H1 (cell line): ENCODE measurements around the gene CNBD2. TPM values are rescaled to one million over a fixed set of nuclear protein-coding genes. Genes with fewer than 3 reads are reported as not detected.
A peak's percentile ranks its signal among the peaks of the same experiment; 100 is the strongest.

Experiments used
- CTCF ChIA-PET: fragments of 300-600 bp; sonication (Branson Sonifier 250); formaldehyde crosslinking; loops from one replicate; lab custom pipeline; 2021; ENCODE audit not compliant: partially characterized antibody; lab: Charles Lee
- POLR2A ChIA-PET: fragments of 300-600 bp; sonication (Branson Sonifier 250); formaldehyde crosslinking; loops from one replicate; lab custom pipeline; 2021; ENCODE audit warnings: inconsistent platforms; ENCODE audit not compliant: partially characterized antibody; lab: Charles Lee
- DNase-seq, 2 experiments: peaks; one replicate each; pipeline versions ENCODE4 v3.0.0 to v3.0.0-alpha.2; 2010 to 2022; ENCODE audit warnings: low spot score in 2 of 2, low read depth in 1 of 2, mixed read lengths in 1 of 2
- FAIRE-seq: peaks from 2 replicates; lab custom pipeline; 2011; peaks lifted over from hg19 to GRCh38; lab: Jason Lieb, UNC
- H2AFZ ChIP-seq: 2 replicates; pipeline ENCODE4 v1.8.1; 2012; ENCODE audit warnings: low read length, inconsistent platforms
- H2AK5ac ChIP-seq: 2 replicates; pipeline ENCODE4 v1.6.1; 2013; ENCODE audit warnings: low read depth, low read length
- H2BK120ac ChIP-seq: replicated peaks from 2 replicates; pipeline ENCODE3; 2013; ENCODE audit warnings: low read depth, low read length, inconsistent platforms
- H2BK12ac ChIP-seq: 2 replicates; pipeline ENCODE4 v1.6.1; 2013; ENCODE audit warnings: low read depth, low read length
- H2BK15ac ChIP-seq: 2 replicates; pipeline ENCODE4 v1.6.1; 2013; ENCODE audit warnings: low read length
- H2BK20ac ChIP-seq: 2 replicates; pipeline ENCODE4 v1.6.1; 2013; ENCODE audit warnings: low read length
- H2BK5ac ChIP-seq: 2 replicates; pipeline ENCODE4 v1.6.1; 2013; ENCODE audit warnings: low read depth, low read length
- H3K14ac ChIP-seq: 2 replicates; pipeline ENCODE4 v1.6.1; 2013; ENCODE audit warnings: inconsistent platforms; ENCODE audit not compliant: insufficient read length
- H3K18ac ChIP-seq: 2 replicates; pipeline ENCODE4 v1.6.1; 2013; ENCODE audit warnings: low read length; ENCODE audit errors: extremely low read depth
- H3K23ac ChIP-seq: 2 replicates; pipeline ENCODE4 v1.6.1; 2013; ENCODE audit warnings: inconsistent platforms; ENCODE audit not compliant: insufficient read length
- H3K23me2 ChIP-seq: 2 replicates; pipeline ENCODE4 v1.6.1; 2013; ENCODE audit warnings: low read depth, low read length
- H3K27ac ChIP-seq: 2 replicates; pipeline ENCODE4 v1.6.1; 2011; ENCODE audit warnings: low read depth, low read length, inconsistent platforms
- H3K27me3 ChIP-seq, 4 experiments: replicated peaks in 1 of 4; 1 replicate in 1 of 4; 2 replicates in 3 of 4; pipeline versions ENCODE4 v1.6.1 to v1.8.1; 2011 to 2013; ENCODE audit warnings: low read length in 3 of 4, mild to moderate bottlenecking in 3 of 4, inconsistent platforms in 2 of 4, mixed read lengths in 2 of 4, moderate library complexity in 1 of 4; ENCODE audit not compliant: control insufficient read depth in 3 of 4, insufficient read depth in 3 of 4; ENCODE audit errors: extremely low read depth in 1 of 4
- H3K36me3 ChIP-seq, 4 experiments: 2 replicates each; pipeline versions ENCODE4 v1.6.1 to v1.8.1; 2011 to 2013; ENCODE audit warnings: mild to moderate bottlenecking in 4 of 4, low read length in 3 of 4, moderate library complexity in 2 of 4, control low read depth in 1 of 4, inconsistent platforms in 1 of 4; ENCODE audit not compliant: insufficient read depth in 4 of 4, control insufficient read depth in 2 of 4
- H3K4ac ChIP-seq: replicated peaks from 2 replicates; pipeline ENCODE3; 2013; ENCODE audit warnings: low read length, low read depth, mixed read lengths, inconsistent platforms; ENCODE audit not compliant: insufficient read length
- H3K4me1 ChIP-seq, 4 experiments: replicated peaks in 1 of 4; 1 replicate in 1 of 4; 2 replicates in 3 of 4; pipeline versions ENCODE4 v1.6.1 to v1.8.1; 2011 to 2013; ENCODE audit warnings: low read length in 3 of 4, inconsistent platforms in 2 of 4, mixed read lengths in 1 of 4; ENCODE audit not compliant: insufficient read depth in 4 of 4, control insufficient read depth in 3 of 4
- H3K4me2 ChIP-seq, 2 experiments: 2 replicates each; pipeline versions ENCODE4 v1.6.1 to v1.8.1; 2011 to 2013; ENCODE audit warnings: low read depth in 2 of 2, low read length in 2 of 2, control low read depth in 1 of 2, inconsistent platforms in 1 of 2, mild to moderate bottlenecking in 1 of 2; ENCODE audit not compliant: insufficient read depth in 1 of 2
- H3K4me3 ChIP-seq, 4 experiments: fragments of 200-600, 300-600 bp in 1 of 4; sonication (generic), shearing (Covaris generic), sonication (Bioruptor Twin) in 1 of 4; 2 replicates each; pipeline versions ENCODE4 v1.5.1 to v1.8.1; 2011 to 2016; ENCODE audit warnings: low read length in 4 of 4, low read depth in 3 of 4, control low read depth in 2 of 4, inconsistent platforms in 2 of 4, mild to moderate bottlenecking in 2 of 4, mixed read lengths in 1 of 4, moderate library complexity in 1 of 4; ENCODE audit not compliant: insufficient read depth in 2 of 4; ENCODE audit errors: extremely low read depth in 1 of 4
- H3K56ac ChIP-seq: replicated peaks from 2 replicates; pipeline ENCODE3; 2013; ENCODE audit warnings: low read depth, mild to moderate bottlenecking, mixed read lengths, low read length, inconsistent platforms; ENCODE audit not compliant: insufficient read length
- H3K79me1 ChIP-seq: 2 replicates; pipeline ENCODE4 v1.6.1; 2013; ENCODE audit warnings: low read depth, low read length, control low read depth
- H3K79me2 ChIP-seq, 2 experiments: 2 replicates each; pipeline versions ENCODE4 v1.6.1 to v1.8.1; 2012 to 2013; ENCODE audit warnings: low read length in 2 of 2, mild to moderate bottlenecking in 2 of 2, inconsistent platforms in 1 of 2; ENCODE audit not compliant: insufficient read depth in 2 of 2, control insufficient read depth in 1 of 2
- H3K9ac ChIP-seq, 4 experiments: replicated peaks in 1 of 4; 1 replicate in 1 of 4; 2 replicates in 3 of 4; pipeline versions ENCODE4 v1.6.1 to v1.8.1; 2011 to 2013; ENCODE audit warnings: low read depth in 3 of 4, low read length in 3 of 4, control low read depth in 2 of 4, mild to moderate bottlenecking in 2 of 4, moderate library complexity in 2 of 4, inconsistent platforms in 1 of 4; ENCODE audit errors: extremely low read depth in 1 of 4
- H3K9me3 ChIP-seq, 2 experiments: 2 replicates each; pipeline versions ENCODE4 v1.6.1 to v1.8.1; 2012 to 2013; ENCODE audit warnings: mild to moderate bottlenecking in 2 of 2, moderate library complexity in 2 of 2, control low read depth in 1 of 2, inconsistent platforms in 1 of 2, low read depth in 1 of 2, low read length in 1 of 2, mixed read lengths in 1 of 2; ENCODE audit not compliant: insufficient read depth in 2 of 2
- H4K20me1 ChIP-seq, 2 experiments: replicated peaks in 1 of 2; 2 replicates each; pipeline versions ENCODE3 to v1.8.1; 2011 to 2013; ENCODE audit warnings: inconsistent platforms in 2 of 2, low read length in 2 of 2, mild to moderate bottlenecking in 1 of 2; ENCODE audit not compliant: insufficient read depth in 2 of 2, control insufficient read depth in 1 of 2
- H4K5ac ChIP-seq: 2 replicates; pipeline ENCODE4 v1.6.1; 2013; ENCODE audit warnings: low read length, low read depth, mixed read lengths, inconsistent platforms; ENCODE audit not compliant: insufficient read length
- H4K8ac ChIP-seq: 2 replicates; pipeline ENCODE4 v1.8.0; 2013; ENCODE audit warnings: mild to moderate bottlenecking, moderate library complexity, low read length, inconsistent platforms; ENCODE audit not compliant: insufficient read depth; ENCODE audit errors: extremely low read depth
- H4K91ac ChIP-seq: replicated peaks from 2 replicates; pipeline ENCODE3; 2013; ENCODE audit warnings: low read length, mixed read lengths, inconsistent platforms; ENCODE audit not compliant: insufficient read length
- ATF3 ChIP-seq: IDR thresholded peaks from 2 replicates; pipeline ENCODE4 v1.6.1; 2011; ENCODE audit warnings: low read depth, mild to moderate bottlenecking, low read length; ENCODE audit not compliant: insufficient read depth
- E2F6 ChIP-seq: IDR thresholded peaks from 2 replicates; pipeline ENCODE4 v1.6.1; 2012; ENCODE audit warnings: inconsistent platforms
- EGR1 ChIP-seq: IDR thresholded peaks from 2 replicates; pipeline ENCODE4 v1.6.1; 2011; ENCODE audit warnings: low read depth, low read length, borderline replicate concordance
- EP300 ChIP-seq, 2 experiments: IDR thresholded peaks; 1 replicate in 1 of 2; 2 replicates in 1 of 2; pipeline ENCODE4 v1.6.1; 2011 to 2012; ENCODE audit warnings: low read depth in 2 of 2, low read length in 2 of 2, mild to moderate bottlenecking in 2 of 2, borderline replicate concordance in 1 of 2, inconsistent platforms in 1 of 2, moderate library complexity in 1 of 2
- GTF2F1 ChIP-seq: IDR thresholded peaks from 2 replicates; pipeline ENCODE4 v1.6.1; 2012; ENCODE audit warnings: low read depth, low read length, improper control_type of control experiment, borderline replicate concordance
- KDM1A ChIP-seq: fragments of 200-600, 300-600 bp; sonication (generic); IDR thresholded peaks from 2 replicates; pipeline ENCODE4 v1.7.1; 2016; ENCODE audit warnings: mild to moderate bottlenecking, low read length, borderline replicate concordance
- KDM4A ChIP-seq: IDR thresholded peaks from one replicate; pipeline ENCODE4 v1.7.1; 2012; ENCODE audit warnings: low read depth, mild to moderate bottlenecking, moderate library complexity, low read length, inconsistent platforms; ENCODE audit not compliant: severe bottlenecking
- TCF12 ChIP-seq: IDR thresholded peaks from 2 replicates; pipeline ENCODE4 v1.6.1; 2011; ENCODE audit warnings: low read depth, mild to moderate bottlenecking, low read length
- WGBS, 2 experiments: shearing (Covaris generic) in 1 of 2; methylation state at CpG; one replicate each; pipeline versions ENCODE4 v1.1.6 to v1.1.7; 2013 to 2015; ENCODE audit warnings: low lambda C conversion rate in 2 of 2, mixed read lengths in 2 of 2, inconsistent platforms in 1 of 2, low coverage in 1 of 2, missing lambda C conversion rate in 1 of 2; ENCODE audit not compliant: insufficient replicate concordance in 2 of 2, insufficient coverage in 1 of 2, insufficient read length in 1 of 2; ENCODE audit errors: extremely low coverage in 1 of 2, missing lambda C conversion rate in 1 of 2; 5-methylcytosine and 5-hydroxymethylcytosine counted together
- polyA plus RNA-seq, 7 experiments: library from polyadenylated mRNA; depleted of rRNA in 3 of 7; stranded (reverse) in 5 of 7; unstranded in 2 of 7; fragments of >200 nt in 5 of 7; fragments of 200-250 nt in 2 of 7; gene quantifications; 1 replicate in 5 of 7; 2 replicates in 1 of 7; 4 replicates in 1 of 7; pipeline versions ENCODE4 v1.2.1 to v1.2.3, GENCODE V29; 2011 to 2013; ENCODE audit warnings: missing spikeins in 2 of 7, mixed read lengths in 2 of 7
- total RNA-seq: library from RNA; stranded (reverse); fragmentation: NEBNext Ultra II Directional; extraction: Animal tissue kit (Norgen Biotek cat#: 25700); gene quantifications from 2 replicates; pipeline ENCODE4 v1.2.1, GENCODE V29; 2021

CNBD2 gene
- total and polyA plus RNA-seq, 2 of the 8 experiments (the other 6 are each of a cell fraction or from before 2014, with no cell fraction given): 2.6 to 4.5 TPM

GRCh38 chr20:36052117-36052513, 83.7 kb downstream of the CNBD2 start:
- H3K23ac ChIP-seq: no peak overlapping the region
- H3K79me2 ChIP-seq: peaks cover 0 to 34% of the 10 kb centered on the region in 2 experiments; a peak in 3 of 4 replicates
- no peaks in the 10 kb centered on the region for H3K36me3 ChIP-seq
- no peak overlapping the region for H2BK5ac ChIP-seq
- H2BK15ac ChIP-seq: no peak overlapping the region
- H3K4me2 ChIP-seq: peak overlapping the region in 1 of 2 experiments; percentile 65; a peak in 1 of 4 replicates
- H3K18ac ChIP-seq: no peak overlapping the region; the same call in 1 of the 2 replicates
- 91% methylated on average over 6 of the region's 6 CpGs; no CpG with 5 or more reads in 1 of the 2 experiments for WGBS, 2 experiments
- no peaks in the 10 kb centered on the region for H3K27me3 ChIP-seq
- peaks cover 0 to 2% of the 10 kb centered on the region in 2 experiments for H4K20me1 ChIP-seq
- H2AFZ ChIP-seq: peak overlapping the region; percentile 60
- no peak overlapping the region for H4K5ac ChIP-seq
- H3K79me1 ChIP-seq: no peaks in the 10 kb centered on the region
- H3K4me3 ChIP-seq: no peak overlapping the region
- H3K23me2 ChIP-seq: no peaks in the 10 kb centered on the region
- no peak overlapping the region for H3K9ac ChIP-seq
- no peak for TF ChIP-seq ATF3
- TF ChIP-seq E2F6: no peak
- no peak for TF ChIP-seq KDM1A
- no peak for TF ChIP-seq GTF2F1
- TF ChIP-seq EP300 (IDR thresholded peaks at IDR 0.05; ENCODE audit: borderline replicate concordance in 1 of 2, low read depth in 2 of 2, low read length in 2 of 2): no peak
- TF ChIP-seq EGR1: no peak
- TF ChIP-seq TCF12: no peak
- TF ChIP-seq KDM4A: no peak
- H2BK120ac ChIP-seq: no peak overlapping the region
- ChIA-PET POLR2A (interaction anchor here (1.1 to 3.5 kb wide), 6 partner anchors 8 to 184 kb away, joined by 3 to 16 read pairs (median 4); partner anchors contain the start of genes AAR2 and SCAND1), CTCF (interaction anchor here (0.9 to 1.7 kb wide), 5 partner anchors 57 to 164 kb away, joined by 3 to 6 read pairs (median 3); partner anchors contain the start of gene SCAND1)
- H3K14ac ChIP-seq: no peak overlapping the region
- H2BK12ac ChIP-seq: 0 out of 2 replicates have a peak overlapping the region, but pooled peaks have one; percentile 83
- no peak for FAIRE-seq
- no peaks in the 10 kb centered on the region for H3K9me3 ChIP-seq
- peaks cover 4 to 10% (median 6%) of the 10 kb centered on the region in 4 experiments; a peak in 6 of 7 replicates for H3K4me1 ChIP-seq
- H3K4ac ChIP-seq: no peak overlapping the region
- DNase-seq: no peak
- H3K56ac ChIP-seq: no peak overlapping the region
- no peak overlapping the region for H2BK20ac ChIP-seq
- no peak overlapping the region for H3K27ac ChIP-seq
- no peak overlapping the region for H4K91ac ChIP-seq
- H2AK5ac ChIP-seq: no peak overlapping the region
- H4K8ac ChIP-seq: no peak overlapping the region
